ENCODE results near the gene TNRC6B. TPM values are rescaled to one million over a fixed set of nuclear protein-coding genes. Genes with fewer than 3 reads are reported as not detected.

Gene TNRC6B
- polyA plus RNA-seq, 1 donor (not counting 4 experiments of a cell fraction or from before 2014, with no cell fraction given), result 5.6 TPM

DNA sequence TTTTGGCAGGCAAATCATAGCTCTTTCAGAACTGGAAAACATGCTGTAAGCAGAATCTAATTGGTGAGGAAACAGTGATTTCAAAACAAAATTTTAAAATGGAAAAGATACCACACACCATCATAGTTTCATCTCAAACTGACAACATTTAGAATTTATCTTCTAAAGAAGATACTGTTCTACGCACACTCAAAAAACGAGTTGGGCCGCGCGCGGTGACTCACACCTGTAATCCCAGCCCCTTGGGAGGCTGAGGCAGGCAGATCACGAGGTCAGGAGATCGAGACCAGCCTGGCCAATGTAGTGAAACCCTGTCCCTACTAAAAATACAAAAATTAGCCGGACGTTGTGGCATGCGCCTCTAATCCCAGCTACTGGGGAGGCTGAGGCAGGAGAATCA is 124.4 kb downstream of the TNRC6B start:
- Histone ChIP-seq H3K27me3 (ENCODE audit: control insufficient read depth, extremely low read depth, insufficient read depth, low read length) (no peaks in the 10 kb centered on the region), H3K36me3 (ENCODE audit: control insufficient read depth in 2 of 2, extremely low read depth in 1 of 2, insufficient read depth in 2 of 2, low read length in 2 of 2) (peaks cover 11 to 13% of the 10 kb centered on the region in 2 experiments), H3K4me2 (ENCODE audit: control insufficient read depth, extremely low read depth, insufficient read depth, low read depth, low read length) (no peak overlapping the region), H3K27ac (ENCODE audit: control insufficient read depth, insufficient read depth, low read length) (no peak overlapping the region), H4K20me1 (ENCODE audit: control insufficient read depth, extremely low read depth, insufficient read depth, low read length) (no peaks in the 10 kb centered on the region), H3K79me2 (ENCODE audit: control insufficient read depth, insufficient read depth, low read length) (no peaks in the 10 kb centered on the region), H3K9me3 (ENCODE audit: control insufficient read depth, low read depth, low read length) (no peaks in the 10 kb centered on the region), H3K4me3 (ENCODE audit: control insufficient read depth in 2 of 3, extremely low read depth in 1 of 3, insufficient read depth in 2 of 3, low read depth in 1 of 3, low read length in 3 of 3) (no peak overlapping the region), H3K9ac (ENCODE audit: control insufficient read depth, extremely low read depth, insufficient read depth, low read length) (no peak overlapping the region), H3K4me1 (ENCODE audit: control insufficient read depth, extremely low read depth, insufficient read depth, low read length) (no peaks in the 10 kb centered on the region), H3K9me1 (ENCODE audit: control insufficient read depth, extremely low read depth, insufficient read depth, low read length) (no peaks in the 10 kb centered on the region), H2AFZ (ENCODE audit: control insufficient read depth, low read length) (no peak overlapping the region)
- dilution Hi-C loops (cut with MboI; ENCODE audit: extremely low pct_ligation_motif_present, low sequenced_read_pairs), result no loop called here
- no peak for TF ChIP-seq EZH2 (IDR thresholded peaks at IDR 0.05; ENCODE audit: low read length)
- TF ChIP-seq, protein P1, sequence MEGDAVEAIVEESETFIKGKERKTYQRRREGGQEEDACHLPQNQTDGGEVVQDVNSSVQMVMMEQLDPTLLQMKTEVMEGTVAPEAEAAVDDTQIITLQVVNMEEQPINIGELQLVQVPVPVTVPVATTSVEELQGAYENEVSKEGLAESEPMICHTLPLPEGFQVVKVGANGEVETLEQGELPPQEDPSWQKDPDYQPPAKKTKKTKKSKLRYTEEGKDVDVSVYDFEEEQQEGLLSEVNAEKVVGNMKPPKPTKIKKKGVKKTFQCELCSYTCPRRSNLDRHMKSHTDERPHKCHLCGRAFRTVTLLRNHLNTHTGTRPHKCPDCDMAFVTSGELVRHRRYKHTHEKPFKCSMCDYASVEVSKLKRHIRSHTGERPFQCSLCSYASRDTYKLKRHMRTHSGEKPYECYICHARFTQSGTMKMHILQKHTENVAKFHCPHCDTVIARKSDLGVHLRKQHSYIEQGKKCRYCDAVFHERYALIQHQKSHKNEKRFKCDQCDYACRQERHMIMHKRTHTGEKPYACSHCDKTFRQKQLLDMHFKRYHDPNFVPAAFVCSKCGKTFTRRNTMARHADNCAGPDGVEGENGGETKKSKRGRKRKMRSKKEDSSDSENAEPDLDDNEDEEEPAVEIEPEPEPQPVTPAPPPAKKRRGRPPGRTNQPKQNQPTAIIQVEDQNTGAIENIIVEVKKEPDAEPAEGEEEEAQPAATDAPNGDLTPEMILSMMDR (optimal IDR thresholded peaks at IDR 0.05 in 1 of 3, IDR thresholded peaks at IDR 0.05 in 1 of 3, conservative IDR thresholded peaks at IDR 0.05 in 1 of 3; ENCODE audit: extremely low read depth in 1 of 3, insufficient read depth in 2 of 3, low read length in 3 of 3), result no peak
- DNase-seq (ENCODE audit: low read depth, low spot score), result no peak
- no peak for FAIRE-seq

DNA sequence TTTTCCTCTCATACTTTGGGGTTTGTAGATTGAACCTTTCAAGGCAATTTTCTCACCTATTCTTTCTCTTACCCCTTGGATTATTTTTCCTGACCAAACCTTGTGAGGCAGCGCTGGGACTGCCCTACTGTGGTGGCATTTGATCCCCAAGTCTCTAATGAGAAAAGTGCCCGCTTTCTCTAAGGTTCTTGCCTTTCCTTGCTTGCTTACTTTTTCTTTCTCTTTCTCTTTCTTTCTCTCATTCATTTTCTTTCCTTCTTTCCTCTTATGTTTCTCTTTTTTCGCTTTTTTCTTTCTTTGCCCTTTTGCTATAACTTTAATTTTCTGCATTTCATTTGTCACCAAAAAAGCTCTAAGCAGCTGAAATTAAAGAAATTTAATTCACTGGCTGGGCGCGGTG is 127.9 kb downstream of the TNRC6B start:
- peaks cover 10 to 12% of the 10 kb centered on the region in 2 experiments for H3K36me3 ChIP-seq (ENCODE audit: control insufficient read depth in 2 of 2, extremely low read depth in 1 of 2, insufficient read depth in 2 of 2, low read length in 2 of 2)
- no peak overlapping the region for H2AFZ ChIP-seq (ENCODE audit: control insufficient read depth, low read length)
- DNase-seq (ENCODE audit: low read depth, low spot score), result no peak
- H3K27me3 ChIP-seq (ENCODE audit: control insufficient read depth, extremely low read depth, insufficient read depth, low read length), result no peaks in the 10 kb centered on the region
- no peaks in the 10 kb centered on the region for H3K9me1 ChIP-seq (ENCODE audit: control insufficient read depth, extremely low read depth, insufficient read depth, low read length)
- no peak for FAIRE-seq
- dilution Hi-C loops (cut with MboI; ENCODE audit: extremely low pct_ligation_motif_present, low sequenced_read_pairs), result no loop called here
- no peaks in the 10 kb centered on the region for H3K4me1 ChIP-seq (ENCODE audit: control insufficient read depth, extremely low read depth, insufficient read depth, low read length)
- H3K4me3 ChIP-seq (ENCODE audit: control insufficient read depth in 2 of 3, extremely low read depth in 1 of 3, insufficient read depth in 2 of 3, low read depth in 1 of 3, low read length in 3 of 3), result no peak overlapping the region
- H4K20me1 ChIP-seq (ENCODE audit: control insufficient read depth, extremely low read depth, insufficient read depth, low read length), result no peaks in the 10 kb centered on the region
- H3K9me3 ChIP-seq (ENCODE audit: control insufficient read depth, low read depth, low read length), result no peaks in the 10 kb centered on the region
- H3K27ac ChIP-seq (ENCODE audit: control insufficient read depth, insufficient read depth, low read length), result no peak overlapping the region
- H3K79me2 ChIP-seq (ENCODE audit: control insufficient read depth, insufficient read depth, low read length), result no peaks in the 10 kb centered on the region
- TF ChIP-seq, protein P1 (optimal IDR thresholded peaks at IDR 0.05 in 1 of 3, IDR thresholded peaks at IDR 0.05 in 1 of 3, conservative IDR thresholded peaks at IDR 0.05 in 1 of 3; ENCODE audit: extremely low read depth in 1 of 3, insufficient read depth in 2 of 3, low read length in 3 of 3), result no peak
- no peak for TF ChIP-seq EZH2 (IDR thresholded peaks at IDR 0.05; ENCODE audit: low read length)
- no peak overlapping the region for H3K9ac ChIP-seq (ENCODE audit: control insufficient read depth, extremely low read depth, insufficient read depth, low read length)
- H3K4me2 ChIP-seq (ENCODE audit: control insufficient read depth, extremely low read depth, insufficient read depth, low read depth, low read length), result no peak overlapping the region

Measured in keratinocyte (primary cell).